H9 (cell line): ENCODE measurements around the gene FAM98C. TPM values are rescaled to one million over a fixed set of nuclear protein-coding genes. Genes with fewer than 3 reads are reported as not detected.
"Not testable (repeated sequence)": the region's sequence is repeated elsewhere in the genome, so short reads cannot be mapped to it uniquely, and the experiment has no call there.

ENCODE experiments used
- DNase-seq: peaks from one replicate; pipeline ENCODE4 v3.0.0-alpha.2; 2017
- H2AFZ ChIP-seq: one replicate; pipeline ENCODE4 v1.6.1; 2013; ENCODE audit warnings: mild to moderate bottlenecking, low read length, control low read depth, moderate library complexity
- H2AK5ac ChIP-seq: 2 replicates; pipeline ENCODE4 v1.6.1; 2013; ENCODE audit warnings: low read length, control low read depth, mixed read lengths; ENCODE audit not compliant: insufficient read length
- H2BK120ac ChIP-seq: one replicate; pipeline ENCODE4 v1.6.1; 2013; ENCODE audit warnings: low read depth, mild to moderate bottlenecking, low read length, control low read depth, inconsistent platforms; ENCODE audit not compliant: poor library complexity, severe bottlenecking
- H2BK12ac ChIP-seq: 2 replicates; pipeline ENCODE4 v1.6.1; 2013; ENCODE audit warnings: low read length, control low read depth, mixed read lengths, low read depth; ENCODE audit not compliant: insufficient read length
- H2BK15ac ChIP-seq: 2 replicates; pipeline ENCODE4 v1.6.1; 2013; ENCODE audit warnings: low read depth, low read length, control low read depth
- H2BK20ac ChIP-seq: one replicate; pipeline ENCODE4 v1.6.1; 2013; ENCODE audit warnings: low read depth, mild to moderate bottlenecking, low read length, control low read depth, inconsistent platforms; ENCODE audit not compliant: poor library complexity, severe bottlenecking
- H2BK5ac ChIP-seq: 2 replicates; pipeline ENCODE4 v1.6.1; 2013; ENCODE audit warnings: low read length, control low read depth, mixed read lengths; ENCODE audit not compliant: insufficient read length
- H3K14ac ChIP-seq: 2 replicates; pipeline ENCODE4 v1.6.1; 2013; ENCODE audit warnings: low read length, control low read depth; ENCODE audit not compliant: insufficient read depth
- H3K18ac ChIP-seq: 2 replicates; pipeline ENCODE4 v1.6.1; 2013; ENCODE audit warnings: low read depth, mild to moderate bottlenecking, mixed read lengths, low read length, control low read depth; ENCODE audit not compliant: insufficient read length
- H3K23ac ChIP-seq: 2 replicates; pipeline ENCODE4 v1.6.1; 2013; ENCODE audit warnings: low read length, control low read depth, mixed read lengths, low read depth; ENCODE audit not compliant: insufficient read length
- H3K23me2 ChIP-seq: 2 replicates; pipeline ENCODE4 v1.6.1; 2013; ENCODE audit warnings: low read depth, mild to moderate bottlenecking, mixed read lengths, low read length, control low read depth; ENCODE audit not compliant: insufficient read length, poor library complexity, severe bottlenecking
- H3K27ac ChIP-seq: 2 replicates; pipeline ENCODE4 v1.5.1; 2013; ENCODE audit warnings: low read length, control low read depth, mixed read lengths, low read depth; ENCODE audit not compliant: insufficient read length
- H3K27me3 ChIP-seq: 2 replicates; pipeline ENCODE4 v1.6.1; 2013; ENCODE audit warnings: low read length, control low read depth, inconsistent platforms; ENCODE audit not compliant: insufficient read depth
- H3K4ac ChIP-seq: 2 replicates; pipeline ENCODE4 v1.6.1; 2013; ENCODE audit warnings: low read depth, mild to moderate bottlenecking, control low read depth, inconsistent platforms, low read length, moderate library complexity
- H3K4me1 ChIP-seq: 2 replicates; pipeline ENCODE4 v1.6.1; 2013; ENCODE audit warnings: low read length, control low read depth, inconsistent platforms; ENCODE audit not compliant: insufficient read depth
- H3K4me2 ChIP-seq: 2 replicates; pipeline ENCODE4 v1.6.1; 2013; ENCODE audit warnings: low read length, control low read depth, mixed read lengths; ENCODE audit not compliant: insufficient read length, insufficient read depth
- H3K56ac ChIP-seq: 2 replicates; pipeline ENCODE4 v1.6.1; 2013; ENCODE audit warnings: low read depth, mild to moderate bottlenecking, mixed read lengths, low read length, control low read depth; ENCODE audit not compliant: insufficient read length
- H3K79me1 ChIP-seq: 2 replicates; pipeline ENCODE4 v1.6.1; 2013; ENCODE audit warnings: low read depth, mild to moderate bottlenecking, moderate library complexity, low read length, control low read depth, inconsistent platforms; ENCODE audit not compliant: insufficient read depth, poor library complexity, severe bottlenecking
- H3K79me2 ChIP-seq: 2 replicates; pipeline ENCODE4 v1.6.1; 2013; ENCODE audit warnings: low read length, control low read depth, inconsistent platforms; ENCODE audit not compliant: insufficient read depth
- H3K9ac ChIP-seq: 2 replicates; pipeline ENCODE4 v1.6.1; 2013; ENCODE audit warnings: low read length, control low read depth, mixed read lengths; ENCODE audit not compliant: insufficient read length; ENCODE audit errors: extremely low read depth
- H3K9me3 ChIP-seq: one replicate; pipeline ENCODE4 v1.6.1; 2013; ENCODE audit warnings: low read depth, low read length, inconsistent platforms; ENCODE audit not compliant: control insufficient read depth
- H3T11ph ChIP-seq: one replicate; pipeline ENCODE4 v1.6.1; 2013; ENCODE audit warnings: mild to moderate bottlenecking, low read length, control low read depth, inconsistent platforms
- H4K20me1 ChIP-seq: one replicate; pipeline ENCODE4 v1.6.1; 2013; ENCODE audit not compliant: control insufficient read depth, insufficient read length, insufficient read depth
- H4K5ac ChIP-seq: 2 replicates; pipeline ENCODE4 v1.6.1; 2013; ENCODE audit warnings: low read depth, mild to moderate bottlenecking, mixed read lengths, low read length, control low read depth; ENCODE audit not compliant: insufficient read length
- H4K8ac ChIP-seq: replicated peaks from 2 replicates; pipeline ENCODE4 v1.6.1; 2013; ENCODE audit warnings: low read length, control low read depth, mixed read lengths, low read depth; ENCODE audit not compliant: insufficient read length
- H4K91ac ChIP-seq: 2 replicates; pipeline ENCODE4 v1.6.1; 2013; ENCODE audit warnings: low read depth, mild to moderate bottlenecking, moderate library complexity, mixed read lengths, low read length, control low read depth; ENCODE audit not compliant: insufficient read length
- H3K27ac Mint-ChIP-seq, 3 experiments: 2 replicates in 2 of 3; 3 replicates in 1 of 3; pipeline ENCODE4 v1.8.0; 2020 to 2021; ENCODE audit warnings: mixed read lengths in 3 of 3, mild to moderate bottlenecking in 1 of 3, moderate library complexity in 1 of 3
- H3K27me3 Mint-ChIP-seq: 2 replicates; pipeline ENCODE4 v1.8.0; 2021; ENCODE audit warnings: low read depth, mild to moderate bottlenecking, moderate library complexity, mixed read lengths
- H3K36me3 Mint-ChIP-seq, 3 experiments: 2 replicates in 2 of 3; 3 replicates in 1 of 3; pipeline ENCODE4 v1.8.0; 2020 to 2021; ENCODE audit warnings: low read depth in 3 of 3, mixed read lengths in 3 of 3; ENCODE audit not compliant: insufficient read depth in 1 of 3
- H3K4me1 Mint-ChIP-seq, 2 experiments: 2 replicates each; pipeline ENCODE4 v1.8.0; 2020; ENCODE audit warnings: mixed read lengths in 2 of 2
- H3K4me3 Mint-ChIP-seq, 2 experiments: 2 replicates in 1 of 2; 3 replicates in 1 of 2; pipeline ENCODE4 v1.8.0; 2020 to 2021; ENCODE audit warnings: mild to moderate bottlenecking in 2 of 2, mixed read lengths in 2 of 2, moderate library complexity in 1 of 2
- H3K9me3 Mint-ChIP-seq, 2 experiments: 2 replicates in 1 of 2; 3 replicates in 1 of 2; pipeline ENCODE4 v1.8.0; 2020; ENCODE audit warnings: mild to moderate bottlenecking in 2 of 2, mixed read lengths in 2 of 2, moderate library complexity in 1 of 2
- WGBS: extraction: QIAGEN DNeasy Blood & Tissue Kit; methylation state at CpG from one replicate; pipeline ENCODE4 v1.1.7; 2013; ENCODE audit warnings: missing lambda C conversion rate, low lambda C conversion rate, mixed read lengths; ENCODE audit not compliant: insufficient read length; ENCODE audit errors: extremely low coverage; 5-methylcytosine and 5-hydroxymethylcytosine counted together
- total RNA-seq: library from RNA; stranded (reverse); gene quantifications from 2 replicates; pipeline ENCODE4 v1.2.1, GENCODE V29; 2021
- TF ChIP-seq, protein P1 (sequence below): fragments of 200-600 bp; sonication (generic); conservative IDR thresholded peaks from 3 replicates; pipeline ENCODE4 v1.8.0; 2021; ENCODE audit warnings: antibody characterized with exemption, mild to moderate bottlenecking

FAM98C gene
- total RNA-seq, 1 experiment from 2014 or later = 16.4 TPM

GRCh38 chr19:38411041-38411712 lies 8.3 kb downstream of the FAM98C start:
- Histone ChIP-seq H3K56ac (no peak overlapping the region), H2BK5ac (no peak overlapping the region), H3K4me1 (no peaks in the 10 kb centered on the region), H3K4me2 (no peak overlapping the region), H3K14ac (no peak overlapping the region), H2AK5ac (no peak overlapping the region), H3K79me1 (no peaks in the 10 kb centered on the region), H2BK12ac (no peak overlapping the region), H4K91ac (no peak overlapping the region), H3T11ph (no peak overlapping the region), H2BK120ac (no peak overlapping the region), H3K4ac (no peak overlapping the region), H3K23me2 (no peaks in the 10 kb centered on the region), H2BK15ac (no peak overlapping the region), H3K9ac (no peak overlapping the region), H3K18ac (no peak overlapping the region), H3K23ac (no peak overlapping the region), H2BK20ac (no peak overlapping the region), H2AFZ (no peak overlapping the region), H3K79me2 (no peaks in the 10 kb centered on the region), H4K20me1 (no peaks in the 10 kb centered on the region), H3K27ac (no peak overlapping the region), H4K8ac (no peak overlapping the region), H3K27me3 (no peaks in the 10 kb centered on the region), H4K5ac (no peak overlapping the region), H3K9me3 (no peaks in the 10 kb centered on the region)
- WGBS = no CpG with 5 or more reads among the region's 13 CpGs
- DNase-seq = no peak
- no peak overlapping the region; a peak in 1 of 7 replicates for H3K27ac Mint-ChIP-seq
- H3K9me3 Mint-ChIP-seq = no peaks in the 10 kb centered on the region
- H3K4me1 Mint-ChIP-seq = 0 out of 4 replicates have a peak, but pooled peaks cover 0 to 4% of the 10 kb centered on the region in 2 experiments
- no peak overlapping the region for H3K4me3 Mint-ChIP-seq
- TF ChIP-seq, protein P1, sequence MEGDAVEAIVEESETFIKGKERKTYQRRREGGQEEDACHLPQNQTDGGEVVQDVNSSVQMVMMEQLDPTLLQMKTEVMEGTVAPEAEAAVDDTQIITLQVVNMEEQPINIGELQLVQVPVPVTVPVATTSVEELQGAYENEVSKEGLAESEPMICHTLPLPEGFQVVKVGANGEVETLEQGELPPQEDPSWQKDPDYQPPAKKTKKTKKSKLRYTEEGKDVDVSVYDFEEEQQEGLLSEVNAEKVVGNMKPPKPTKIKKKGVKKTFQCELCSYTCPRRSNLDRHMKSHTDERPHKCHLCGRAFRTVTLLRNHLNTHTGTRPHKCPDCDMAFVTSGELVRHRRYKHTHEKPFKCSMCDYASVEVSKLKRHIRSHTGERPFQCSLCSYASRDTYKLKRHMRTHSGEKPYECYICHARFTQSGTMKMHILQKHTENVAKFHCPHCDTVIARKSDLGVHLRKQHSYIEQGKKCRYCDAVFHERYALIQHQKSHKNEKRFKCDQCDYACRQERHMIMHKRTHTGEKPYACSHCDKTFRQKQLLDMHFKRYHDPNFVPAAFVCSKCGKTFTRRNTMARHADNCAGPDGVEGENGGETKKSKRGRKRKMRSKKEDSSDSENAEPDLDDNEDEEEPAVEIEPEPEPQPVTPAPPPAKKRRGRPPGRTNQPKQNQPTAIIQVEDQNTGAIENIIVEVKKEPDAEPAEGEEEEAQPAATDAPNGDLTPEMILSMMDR = no peak
- H3K36me3 Mint-ChIP-seq = peaks cover 3 to 12% (median 11%) of the 10 kb centered on the region in 3 experiments; a peak in 6 of 7 replicates
- H3K27me3 Mint-ChIP-seq = peaks cover 2% of the 10 kb centered on the region

- H3K4me1 Mint-ChIP-seq, H3K4me3 Mint-ChIP-seq: not testable (repeated sequence)
Observed at GRCh38 chr19:38411898-38412297, 9.0 kb downstream of the FAM98C start.

More at GRCh38 chr19:38411898-38412297, 9.0 kb downstream of the FAM98C start:
- H3K23me2 ChIP-seq, H3K14ac ChIP-seq, H4K5ac ChIP-seq, H2BK5ac ChIP-seq, H3K23ac ChIP-seq, H3K36me3 Mint-ChIP-seq, H2BK15ac ChIP-seq, H4K91ac ChIP-seq, H3K79me2 ChIP-seq, H3K9me3 Mint-ChIP-seq, H2AK5ac ChIP-seq, H4K8ac ChIP-seq, DNase-seq, H3K9ac ChIP-seq, H3K4me2 ChIP-seq, H2BK12ac ChIP-seq, H2BK120ac ChIP-seq, H3K27ac ChIP-seq, H4K20me1 ChIP-seq, H3K9me3 ChIP-seq, H3K4ac ChIP-seq, H3K27me3 Mint-ChIP-seq, H2BK20ac ChIP-seq, H3T11ph ChIP-seq, H3K79me1 ChIP-seq, H3K4me1 ChIP-seq, H3K56ac ChIP-seq, H2AFZ ChIP-seq, H3K27me3 ChIP-seq, H3K18ac ChIP-seq, H3K27ac Mint-ChIP-seq: not testable (repeated sequence)
- WGBS = no CpG with 5 or more reads among the region's 5 CpGs
